ENCODE measurements around the gene ATOSB.

Gene ATOSB

GRCh38 chr9:35085078-35085477, 30.6 kb downstream of the ATOSB start:
- no peak for DNase-seq

GRCh38 chr9:35079426-35080341, 36.0 kb downstream of the ATOSB start, which contains the start of gene FANCG:
FANCG (minus strand) TSS chr9:35079942; CDS start chr9:35079524, 418 bp downstream.
- DNase-seq = peak; percentile 93

- DNase-seq = no peak
These were observed 36.6 kb downstream of the ATOSB start for GRCh38 chr9:35079041-35079425.

- DNase-seq = no peak
These were observed 37.6 kb downstream of the ATOSB start for GRCh38 chr9:35078066-35078465.

GRCh38 chr9:35076848-35077247, 38.8 kb downstream of the ATOSB start:
- no peak for DNase-seq

GRCh38 chr9:35075358-35075757, 40.3 kb downstream of the ATOSB start:
- DNase-seq = no peak

GRCh38 chr9:35074791-35075190, 40.9 kb downstream of the ATOSB start:
- DNase-seq = no peak

GRCh38 chr9:35074141-35074540, 41.5 kb downstream of the ATOSB start:
- no peak for DNase-seq

GRCh38 chr9:35073279-35073612, 42.4 kb downstream of the ATOSB start:
- no peak for DNase-seq

- peak; percentile 99 for DNase-seq
These were observed 43.0 kb downstream of the ATOSB start, which contains the start of gene VCP for GRCh38 chr9:35072461-35073278. VCP (minus strand) TSS chr9:35072625; CDS start chr9:35072353, 272 bp downstream.

GRCh38 chr9:35071814-35072460, 43.7 kb downstream of the ATOSB start:
- peak; percentile 56 for DNase-seq

GRCh38 chr9:35070823-35071813, 44.5 kb downstream of the ATOSB start:
- DNase-seq = no peak

- no peak for DNase-seq
These were observed 46.6 kb downstream of the ATOSB start for GRCh38 chr9:35069020-35069419.

GRCh38 chr9:35067056-35067455, 48.6 kb downstream of the ATOSB start:
- DNase-seq = no peak

- DNase-seq = no peak
These were observed 55.0 kb downstream of the ATOSB start for GRCh38 chr9:35060548-35061207.

GRCh38 chr9:35059438-35059837, 56.2 kb downstream of the ATOSB start:
- no peak for DNase-seq

GRCh38 chr9:35057271-35057620, 58.4 kb downstream of the ATOSB start:
- DNase-seq = no peak

GRCh38 chr9:35056571-35057270, 58.9 kb downstream of the ATOSB start:
- DNase-seq = no peak

- no peak for DNase-seq
These were observed 60.6 kb downstream of the ATOSB start for GRCh38 chr9:35054871-35055644.
